ENCODE results near the gene OR5AU1. TPM values are rescaled to one million over a fixed set of nuclear protein-coding genes. Genes with fewer than 3 reads are reported as not detected.

Gene OR5AU1
- total RNA-seq, 4 donors from 2014 or later: not detected

DNA sequence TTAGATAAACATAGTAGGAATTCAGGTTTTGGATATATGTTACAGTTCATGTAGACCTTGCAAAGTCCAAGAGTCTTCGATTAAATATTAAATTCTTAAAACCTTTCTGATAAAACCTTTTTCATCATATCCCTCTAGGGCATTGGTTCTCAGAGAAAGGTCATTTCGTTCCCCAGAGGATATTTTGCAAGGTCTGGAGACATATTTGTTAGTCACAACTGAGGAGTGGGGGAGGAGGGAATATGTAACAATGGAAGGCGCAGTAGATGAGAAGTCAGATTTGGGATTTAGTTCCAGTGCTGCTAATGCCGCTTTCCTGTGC, 49.7 kb downstream of the OR5AU1 start:
- H3K36me3 ChIP-seq: no peaks in the 10 kb centered on the region
- 71 to 96% methylated on average over 4 of the region's 4 CpGs for WGBS, 2 donors (ENCODE audit: low coverage in 1 of 2)
- in situ Hi-C loops (cut with MboI; ENCODE audit: low pct_ligation_motif_present in 1 of 4, low pct_unique_long_range_greater_than_20kb in 1 of 4, low sequenced_read_pairs in 3 of 4): no loop called here
- TF ChIP-seq POLR2AphosphoS5 (IDR thresholded peaks at IDR 0.05): no peak
- TF ChIP-seq EP300 (IDR thresholded peaks at IDR 0.05; ENCODE audit: low read depth): no peak
- no peak for TF ChIP-seq POLR2A (IDR thresholded peaks at IDR 0.05)
- TF ChIP-seq, protein P1, sequence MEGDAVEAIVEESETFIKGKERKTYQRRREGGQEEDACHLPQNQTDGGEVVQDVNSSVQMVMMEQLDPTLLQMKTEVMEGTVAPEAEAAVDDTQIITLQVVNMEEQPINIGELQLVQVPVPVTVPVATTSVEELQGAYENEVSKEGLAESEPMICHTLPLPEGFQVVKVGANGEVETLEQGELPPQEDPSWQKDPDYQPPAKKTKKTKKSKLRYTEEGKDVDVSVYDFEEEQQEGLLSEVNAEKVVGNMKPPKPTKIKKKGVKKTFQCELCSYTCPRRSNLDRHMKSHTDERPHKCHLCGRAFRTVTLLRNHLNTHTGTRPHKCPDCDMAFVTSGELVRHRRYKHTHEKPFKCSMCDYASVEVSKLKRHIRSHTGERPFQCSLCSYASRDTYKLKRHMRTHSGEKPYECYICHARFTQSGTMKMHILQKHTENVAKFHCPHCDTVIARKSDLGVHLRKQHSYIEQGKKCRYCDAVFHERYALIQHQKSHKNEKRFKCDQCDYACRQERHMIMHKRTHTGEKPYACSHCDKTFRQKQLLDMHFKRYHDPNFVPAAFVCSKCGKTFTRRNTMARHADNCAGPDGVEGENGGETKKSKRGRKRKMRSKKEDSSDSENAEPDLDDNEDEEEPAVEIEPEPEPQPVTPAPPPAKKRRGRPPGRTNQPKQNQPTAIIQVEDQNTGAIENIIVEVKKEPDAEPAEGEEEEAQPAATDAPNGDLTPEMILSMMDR (IDR thresholded peaks at IDR 0.05): no peak
- no peak for DNase-seq
- no peaks in the 10 kb centered on the region for H3K27me3 ChIP-seq
- intact Hi-C loops (cut with DNase I; ENCODE audit: low total_unique reads): loop anchor here (5.0 kb wide), 1 partner anchor 94 kb away; no protein-coding TSS in a partner anchor
- H3K4me1 ChIP-seq: peaks cover 30 to 51% (median 44%) of the 10 kb centered on the region in 4 donors
- no peaks in the 10 kb centered on the region for H3K9me3 ChIP-seq
- H3K4me3 ChIP-seq: no peak overlapping the region
- peak overlapping the region; percentile 91 to 99 (median 96) for H3K27ac ChIP-seq

DNA sequence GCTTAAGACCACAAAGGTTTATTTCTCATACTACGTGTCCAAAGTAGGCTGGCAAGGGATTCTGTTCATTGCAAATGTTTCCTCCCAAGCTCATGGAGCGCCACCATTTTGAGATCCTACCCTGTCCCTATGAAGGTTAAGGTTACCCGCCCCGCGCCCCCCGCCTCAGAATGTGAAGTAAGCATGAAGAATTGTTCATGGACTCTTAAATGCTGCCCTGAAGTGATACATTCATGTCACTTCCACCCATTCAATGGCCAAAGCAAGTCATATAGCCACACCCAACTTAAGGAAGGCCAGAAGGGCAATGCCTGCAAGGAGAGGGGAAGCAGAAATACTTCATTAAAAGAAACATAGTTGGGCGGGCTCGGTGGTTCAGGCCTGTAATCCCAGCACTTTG, 50.8 kb downstream of the OR5AU1 start:
- Histone ChIP-seq H3K27ac (peak overlapping the region; percentile 91 to 99 (median 96)), H3K4me1 (peaks cover 37 to 59% (median 52%) of the 10 kb centered on the region in 4 donors), H3K27me3 (no peaks in the 10 kb centered on the region), H3K36me3 (no peaks in the 10 kb centered on the region), H3K9me3 (no peaks in the 10 kb centered on the region), H3K4me3 (peak overlapping the region in 2 of 4 donors; percentile 56 to 57)
- in situ Hi-C loops (cut with MboI; ENCODE audit: low pct_ligation_motif_present in 1 of 4, low pct_unique_long_range_greater_than_20kb in 1 of 4, low sequenced_read_pairs in 3 of 4): no loop called here
- intact Hi-C loops (cut with DNase I; ENCODE audit: low total_unique reads): loop anchor here (5.0 kb wide), 1 partner anchor 93 kb away; no protein-coding TSS in a partner anchor
- no peak for TF ChIP-seq POLR2A (IDR thresholded peaks at IDR 0.05)
- no peak for TF ChIP-seq POLR2AphosphoS5 (IDR thresholded peaks at IDR 0.05)
- TF ChIP-seq EP300 (IDR thresholded peaks at IDR 0.05; ENCODE audit: low read depth): no peak
- TF ChIP-seq, protein P1 (IDR thresholded peaks at IDR 0.05): no peak
- DNase-seq: no peak
- 77 to 94% methylated on average over 7 to 8 of the region's 8 CpGs for WGBS, 2 donors (ENCODE audit: low coverage in 1 of 2)

Small RNA genes lying within 50 kb of the gene (small RNA-seq; reads per million reads assigned to genes)
- gene RNU6-252P: 0 reads per million in 4 donors

Other genes starting within 250 kb of the OR5AU1 start
- 1 to 10 TPM in 1 of 4 donors, not detected in 3; 2.7 TPM for gene RNASE2, start 200.6 kb downstream of the OR5AU1 start, total RNA-seq
- 100 to 1,000 TPM in 2 of 4 donors, 10 to 100 TPM in 2; 74.8 to 124 (median 108) TPM for gene METTL17, start 166.1 kb downstream of the OR5AU1 start, total RNA-seq
- gene SLC39A2, start 156.8 kb downstream of the OR5AU1 start, total RNA-seq: 1 to 10 TPM in 1 of 4 donors, under 1 TPM in 1, not detected in 2; 0.82 to 1.4 TPM
- gene NDRG2, start 131.0 kb downstream of the OR5AU1 start, total RNA-seq: 100 to 1,000 TPM; 144 to 275 (median 192) TPM
- not detected for gene TPPP2, start 125.8 kb downstream of the OR5AU1 start, total RNA-seq
- not detected for gene RNASE13, start 121.3 kb downstream of the OR5AU1 start, total RNA-seq
- under 1 TPM in 1 of 4 donors, not detected in 3; 0.48 TPM for gene RNASE7, start 113.7 kb downstream of the OR5AU1 start, total RNA-seq
- not detected for gene RNASE8, start 98.2 kb downstream of the OR5AU1 start, total RNA-seq
- 100 to 1,000 TPM in 1 of 4 donors, 10 to 100 TPM in 3; 55.6 to 138 (median 62.2) TPM for gene ARHGEF40, start 85.8 kb downstream of the OR5AU1 start, total RNA-seq
- gene ZNF219, start 57.4 kb downstream of the OR5AU1 start, total RNA-seq: 100 to 1,000 TPM in 2 of 4 donors, 10 to 100 TPM in 2; 68.4 to 135 (median 94.5) TPM
- 10 to 100 TPM; 13.1 to 63.7 (median 41.9) TPM for gene TMEM253, start 55.0 kb downstream of the OR5AU1 start, total RNA-seq
- 100 to 1,000 TPM; 192 to 343 (median 212) TPM for gene HNRNPC, start 113.4 kb upstream of the OR5AU1 start, total RNA-seq
- under 1 TPM in 2 of 4 donors, not detected in 2; 0.27 to 0.48 TPM for gene RPGRIP1, start 124.0 kb upstream of the OR5AU1 start, total RNA-seq
- gene SUPT16H, start 228.0 kb upstream of the OR5AU1 start, total RNA-seq: 10 to 100 TPM; 21.5 to 43.5 (median 36.4) TPM

Measured in transverse colon (tissue), 4 donors.